ENCODE results near the gene PLCB1. TPM values are rescaled to one million over a fixed set of nuclear protein-coding genes. Genes with fewer than 3 reads are reported as not detected.

PLCB1 gene
- total and polyA plus RNA-seq, 8 donors: 8.8 to 27.7 (median 19.2) TPM

DNA sequence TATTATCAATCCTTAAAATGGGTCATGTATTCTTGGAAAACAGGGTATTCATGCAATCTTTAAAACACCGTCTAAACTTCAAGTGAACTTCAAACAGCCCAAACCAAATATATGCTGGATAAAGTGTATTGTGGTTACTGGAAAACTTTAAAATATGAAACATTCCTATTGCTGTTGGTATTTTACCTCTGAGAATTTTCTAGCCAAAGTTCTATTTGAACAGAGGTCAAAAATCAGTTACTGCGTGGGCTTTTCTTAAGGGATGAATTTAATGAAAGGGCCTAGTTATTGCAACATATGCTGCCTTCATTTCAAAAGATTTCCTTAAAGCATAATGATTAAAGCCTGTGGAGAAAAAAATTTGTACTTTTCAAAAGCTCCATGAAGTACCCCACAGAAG, 436.0 kb downstream of the PLCB1 start:
- Histone ChIP-seq H3K9me3 (peaks cover 0 to 6% of the 10 kb centered on the region in 2 donors), H3K4me3 (no peak overlapping the region), H3K36me3 (no peaks in the 10 kb centered on the region), H3K4me1 (no peaks in the 10 kb centered on the region), H3K27ac (no peak overlapping the region), H3K27me3 (no peaks in the 10 kb centered on the region)
- TF ChIP-seq, protein P1, sequence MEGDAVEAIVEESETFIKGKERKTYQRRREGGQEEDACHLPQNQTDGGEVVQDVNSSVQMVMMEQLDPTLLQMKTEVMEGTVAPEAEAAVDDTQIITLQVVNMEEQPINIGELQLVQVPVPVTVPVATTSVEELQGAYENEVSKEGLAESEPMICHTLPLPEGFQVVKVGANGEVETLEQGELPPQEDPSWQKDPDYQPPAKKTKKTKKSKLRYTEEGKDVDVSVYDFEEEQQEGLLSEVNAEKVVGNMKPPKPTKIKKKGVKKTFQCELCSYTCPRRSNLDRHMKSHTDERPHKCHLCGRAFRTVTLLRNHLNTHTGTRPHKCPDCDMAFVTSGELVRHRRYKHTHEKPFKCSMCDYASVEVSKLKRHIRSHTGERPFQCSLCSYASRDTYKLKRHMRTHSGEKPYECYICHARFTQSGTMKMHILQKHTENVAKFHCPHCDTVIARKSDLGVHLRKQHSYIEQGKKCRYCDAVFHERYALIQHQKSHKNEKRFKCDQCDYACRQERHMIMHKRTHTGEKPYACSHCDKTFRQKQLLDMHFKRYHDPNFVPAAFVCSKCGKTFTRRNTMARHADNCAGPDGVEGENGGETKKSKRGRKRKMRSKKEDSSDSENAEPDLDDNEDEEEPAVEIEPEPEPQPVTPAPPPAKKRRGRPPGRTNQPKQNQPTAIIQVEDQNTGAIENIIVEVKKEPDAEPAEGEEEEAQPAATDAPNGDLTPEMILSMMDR (IDR thresholded peaks at IDR 0.05): no peak
- DNase-seq: no peak
- intact Hi-C loops (cut with DNase I): no loop called here
- ATAC-seq: no peak

DNA sequence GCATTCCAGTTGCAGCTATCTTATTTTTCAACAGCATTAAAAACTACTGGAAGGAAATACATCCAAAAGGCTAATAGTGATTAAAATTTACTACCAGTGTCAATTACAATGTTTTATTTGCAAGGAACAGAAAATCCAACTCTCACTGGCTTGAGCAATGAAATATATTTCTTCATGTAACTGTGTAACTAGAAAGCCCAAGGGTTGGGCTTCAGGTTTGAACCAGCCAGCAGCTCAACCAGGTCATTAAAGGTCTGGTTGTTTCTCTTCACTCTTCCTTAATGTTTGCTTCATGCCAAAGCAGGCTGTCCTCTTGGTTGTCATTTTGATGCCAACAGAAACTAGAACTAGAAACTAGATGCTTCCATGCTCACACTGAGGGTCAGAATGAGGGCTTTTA, 437.7 kb downstream of the PLCB1 start:
- no peak overlapping the region for H3K27ac ChIP-seq
- H3K9me3 ChIP-seq: no peaks in the 10 kb centered on the region
- ATAC-seq (no peak), DNase-seq (no peak)
- TF ChIP-seq, protein P1 (IDR thresholded peaks at IDR 0.05): no peak
- intact Hi-C loops (cut with DNase I): no loop called here
- H3K4me3 ChIP-seq: no peak overlapping the region
- H3K4me1 ChIP-seq: no peaks in the 10 kb centered on the region
- no peaks in the 10 kb centered on the region for H3K36me3 ChIP-seq
- H3K27me3 ChIP-seq: no peaks in the 10 kb centered on the region

DNA sequence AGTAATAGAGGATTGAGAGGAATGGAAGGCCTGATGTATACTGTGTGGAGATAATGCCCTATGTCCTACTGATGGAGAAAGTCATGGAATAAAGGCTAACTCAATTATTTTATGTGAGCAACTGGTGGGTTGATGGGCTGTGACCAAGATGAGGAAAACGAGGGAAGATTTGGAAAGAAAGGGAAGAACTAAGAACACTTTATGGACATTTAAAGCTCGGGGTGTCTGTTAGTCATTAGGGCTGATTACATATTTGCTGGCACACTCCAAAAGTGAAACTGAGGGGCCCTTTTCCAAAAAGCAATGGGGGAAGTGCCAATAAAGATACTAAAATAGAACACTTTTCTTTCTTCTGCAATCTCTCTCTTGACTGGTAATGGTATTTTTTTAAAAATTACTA, 439.5 kb downstream of the PLCB1 start:
- no peaks in the 10 kb centered on the region for H3K4me1 ChIP-seq
- H3K27ac ChIP-seq: no peak overlapping the region
- DNase-seq (no peak), ATAC-seq (no peak)
- intact Hi-C loops (cut with DNase I): no loop called here
- no peaks in the 10 kb centered on the region for H3K36me3 ChIP-seq
- H3K27me3 ChIP-seq: no peaks in the 10 kb centered on the region
- TF ChIP-seq, protein P1 (IDR thresholded peaks at IDR 0.05): no peak
- H3K9me3 ChIP-seq: no peaks in the 10 kb centered on the region
- H3K4me3 ChIP-seq: no peak overlapping the region

DNA sequence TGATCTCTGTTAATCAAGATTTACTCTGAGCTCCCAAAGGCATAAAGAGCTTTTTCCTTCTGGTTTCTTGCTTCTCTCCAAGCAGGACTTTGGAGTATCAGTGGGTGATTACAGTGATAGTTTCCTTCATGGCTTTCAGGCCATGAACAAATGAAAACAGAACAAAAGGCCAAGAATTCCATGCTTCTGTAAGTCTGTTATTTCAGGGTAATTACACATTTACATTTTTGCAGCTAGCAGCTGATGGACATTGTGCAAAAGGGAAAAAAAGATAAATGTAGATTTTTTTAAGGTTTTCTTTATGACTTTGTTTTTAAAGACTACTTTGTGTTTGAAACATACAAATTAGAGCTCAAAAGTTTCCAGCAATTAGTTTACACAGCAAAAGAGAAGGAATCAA, 441.6 kb downstream of the PLCB1 start:
- no peaks in the 10 kb centered on the region for H3K27me3 ChIP-seq
- H3K9me3 ChIP-seq: no peaks in the 10 kb centered on the region
- no peaks in the 10 kb centered on the region for H3K4me1 ChIP-seq
- TF ChIP-seq, protein P1 (IDR thresholded peaks at IDR 0.05): no peak
- intact Hi-C loops (cut with DNase I): no loop called here
- no peak for ATAC-seq
- no peak for DNase-seq
- no peaks in the 10 kb centered on the region for H3K36me3 ChIP-seq
- no peak overlapping the region for H3K4me3 ChIP-seq
- no peak overlapping the region for H3K27ac ChIP-seq

DNA sequence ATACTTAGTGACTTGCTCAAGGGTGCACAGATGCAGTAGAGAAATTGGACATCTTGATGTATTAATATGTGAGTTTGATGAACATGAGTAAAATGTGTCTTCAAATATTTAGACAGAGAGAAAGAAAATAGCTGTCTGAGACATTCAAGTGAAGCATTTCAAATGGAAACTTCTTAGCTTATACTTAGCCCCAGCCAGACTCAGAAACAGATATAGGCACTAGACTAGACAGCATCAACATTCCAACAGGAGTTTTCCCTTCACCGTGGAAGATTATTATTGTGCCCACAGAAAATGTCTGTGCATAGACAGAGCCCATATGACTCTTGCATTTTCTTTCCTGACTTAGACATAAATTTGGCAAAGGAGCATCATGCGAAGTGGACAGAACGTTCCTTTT, 443.0 kb downstream of the PLCB1 start:
- ATAC-seq (no peak), DNase-seq (no peak)
- Histone ChIP-seq H3K27me3 (no peaks in the 10 kb centered on the region), H3K9me3 (no peaks in the 10 kb centered on the region), H3K4me1 (no peaks in the 10 kb centered on the region), H3K36me3 (no peaks in the 10 kb centered on the region), H3K4me3 (no peak overlapping the region), H3K27ac (no peak overlapping the region)
- TF ChIP-seq, protein P1 (IDR thresholded peaks at IDR 0.05): no peak
- intact Hi-C loops (cut with DNase I): no loop called here
